HG02938 (cell line): Measurements from ENCODE around the gene TLE4.
"Not testable (repeated sequence)": the region's sequence is repeated elsewhere in the genome, so short reads cannot be mapped to it uniquely, and the experiment has no call there.

Experiments used
- ATAC-seq: cut with Tn5 transposase; IDR thresholded peaks from one replicate; pipeline ENCODE4 v1.9.1; 2021; ENCODE audit warnings: mild to moderate bottlenecking, moderate library complexity; ENCODE audit not compliant: unreplicated experiment

The TLE4 gene

GRCh38 chr9:79598562-79599345, 27.0 kb downstream of the TLE4 start:
- ATAC-seq = no peak

GRCh38 chr9:79600466-79600865, 28.7 kb downstream of the TLE4 start:
- no peak for ATAC-seq

- ATAC-seq = no peak
Observed at GRCh38 chr9:79603222-79603920, 31.6 kb downstream of the TLE4 start.

- ATAC-seq = no peak
Observed at GRCh38 chr9:79604149-79604548, 32.4 kb downstream of the TLE4 start.

GRCh38 chr9:79604921-79605562, 33.3 kb downstream of the TLE4 start:
- no peak for ATAC-seq

- ATAC-seq = not testable (repeated sequence)
Observed at GRCh38 chr9:79606529-79606928, 34.8 kb downstream of the TLE4 start.

GRCh38 chr9:79609468-79610018, 37.8 kb downstream of the TLE4 start:
- no peak for ATAC-seq

- no peak for ATAC-seq
Observed at GRCh38 chr9:79610019-79610631, 38.4 kb downstream of the TLE4 start.

- peak; percentile 91 for ATAC-seq
Observed at GRCh38 chr9:79610791-79611614, 39.2 kb downstream of the TLE4 start.

GRCh38 chr9:79613145-79613544, 41.4 kb downstream of the TLE4 start:
- ATAC-seq = no peak

- no peak for ATAC-seq
Observed at GRCh38 chr9:79615038-79615437, 43.3 kb downstream of the TLE4 start.

GRCh38 chr9:79616013-79616412, 44.2 kb downstream of the TLE4 start:
- ATAC-seq = no peak

GRCh38 chr9:79616971-79617370, 45.2 kb downstream of the TLE4 start:
- ATAC-seq = no peak

GRCh38 chr9:79617395-79617794, 45.6 kb downstream of the TLE4 start:
- ATAC-seq = no peak

GRCh38 chr9:79619930-79620329, 48.2 kb downstream of the TLE4 start:
- ATAC-seq = no peak

GRCh38 chr9:79621916-79622575, 50.3 kb downstream of the TLE4 start:
- ATAC-seq = no peak

- ATAC-seq = peak; percentile 94
Observed at GRCh38 chr9:79623799-79624721, 52.3 kb downstream of the TLE4 start.

- ATAC-seq = no peak
Observed at GRCh38 chr9:79629721-79630120, 58.0 kb downstream of the TLE4 start.
